ENCODE results near the gene PRPH. TPM values are rescaled to one million over a fixed set of nuclear protein-coding genes. Genes with fewer than 3 reads are reported as not detected.

The PRPH gene
- polyA plus RNA-seq, 1 donor (not counting 4 experiments of a cell fraction or from before 2014, with no cell fraction given), result 0.05 TPM

DNA sequence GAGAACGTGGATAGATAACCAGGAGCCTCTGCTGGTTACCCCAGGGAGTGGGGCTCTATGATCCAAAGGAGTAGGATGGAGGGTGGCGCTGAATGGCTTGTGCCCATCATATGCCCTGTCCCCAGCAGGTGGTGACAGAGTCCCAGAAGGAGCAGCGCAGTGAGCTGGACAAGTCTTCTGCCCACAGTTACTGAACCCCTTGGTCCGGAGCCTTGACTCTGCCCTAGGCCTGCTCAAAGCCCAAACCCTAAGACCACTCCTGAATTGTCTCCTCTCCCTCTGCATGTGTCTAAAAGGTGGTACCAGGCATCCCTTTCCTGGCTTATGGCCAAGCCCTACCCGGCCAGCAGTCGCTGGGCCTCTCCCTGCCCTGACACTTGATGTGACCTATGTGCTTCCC lies 3.2 kb downstream of the PRPH start:
- peaks cover 47% of the 10 kb centered on the region for H3K27me3 ChIP-seq (ENCODE audit: control insufficient read depth, extremely low read depth, insufficient read depth, low read length)
- no peak overlapping the region for H2AFZ ChIP-seq (ENCODE audit: control insufficient read depth, low read length)
- no peak for TF ChIP-seq EZH2 (IDR thresholded peaks at IDR 0.05; ENCODE audit: low read length)
- TF ChIP-seq, protein P1, sequence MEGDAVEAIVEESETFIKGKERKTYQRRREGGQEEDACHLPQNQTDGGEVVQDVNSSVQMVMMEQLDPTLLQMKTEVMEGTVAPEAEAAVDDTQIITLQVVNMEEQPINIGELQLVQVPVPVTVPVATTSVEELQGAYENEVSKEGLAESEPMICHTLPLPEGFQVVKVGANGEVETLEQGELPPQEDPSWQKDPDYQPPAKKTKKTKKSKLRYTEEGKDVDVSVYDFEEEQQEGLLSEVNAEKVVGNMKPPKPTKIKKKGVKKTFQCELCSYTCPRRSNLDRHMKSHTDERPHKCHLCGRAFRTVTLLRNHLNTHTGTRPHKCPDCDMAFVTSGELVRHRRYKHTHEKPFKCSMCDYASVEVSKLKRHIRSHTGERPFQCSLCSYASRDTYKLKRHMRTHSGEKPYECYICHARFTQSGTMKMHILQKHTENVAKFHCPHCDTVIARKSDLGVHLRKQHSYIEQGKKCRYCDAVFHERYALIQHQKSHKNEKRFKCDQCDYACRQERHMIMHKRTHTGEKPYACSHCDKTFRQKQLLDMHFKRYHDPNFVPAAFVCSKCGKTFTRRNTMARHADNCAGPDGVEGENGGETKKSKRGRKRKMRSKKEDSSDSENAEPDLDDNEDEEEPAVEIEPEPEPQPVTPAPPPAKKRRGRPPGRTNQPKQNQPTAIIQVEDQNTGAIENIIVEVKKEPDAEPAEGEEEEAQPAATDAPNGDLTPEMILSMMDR (optimal IDR thresholded peaks at IDR 0.05 in 1 of 3, IDR thresholded peaks at IDR 0.05 in 1 of 3, conservative IDR thresholded peaks at IDR 0.05 in 1 of 3; ENCODE audit: extremely low read depth in 1 of 3, insufficient read depth in 2 of 3, low read length in 3 of 3), result peak in 2 of 3 experiments; percentile 26 to 40
- H3K9ac ChIP-seq (ENCODE audit: control insufficient read depth, extremely low read depth, insufficient read depth, low read length), result no peak overlapping the region
- H3K9me1 ChIP-seq (ENCODE audit: control insufficient read depth, extremely low read depth, insufficient read depth, low read length), result no peaks in the 10 kb centered on the region
- H3K36me3 ChIP-seq (ENCODE audit: control insufficient read depth in 2 of 2, extremely low read depth in 1 of 2, insufficient read depth in 2 of 2, low read length in 2 of 2), result no peaks in the 10 kb centered on the region
- H3K27ac ChIP-seq (ENCODE audit: control insufficient read depth, insufficient read depth, low read length), result no peak overlapping the region
- no peak for DNase-seq (ENCODE audit: low read depth, low spot score)
- H3K4me2 ChIP-seq (ENCODE audit: control insufficient read depth, extremely low read depth, insufficient read depth, low read depth, low read length), result no peak overlapping the region
- no peaks in the 10 kb centered on the region for H3K9me3 ChIP-seq (ENCODE audit: control insufficient read depth, low read depth, low read length)
- H3K4me1 ChIP-seq (ENCODE audit: control insufficient read depth, extremely low read depth, insufficient read depth, low read length), result peaks cover 11% of the 10 kb centered on the region
- no peak overlapping the region for H3K4me3 ChIP-seq (ENCODE audit: control insufficient read depth in 2 of 3, extremely low read depth in 1 of 3, insufficient read depth in 2 of 3, low read depth in 1 of 3, low read length in 3 of 3)
- dilution Hi-C loops (cut with MboI; ENCODE audit: extremely low pct_ligation_motif_present, low sequenced_read_pairs), result no loop called here
- no peak for FAIRE-seq
- no peaks in the 10 kb centered on the region for H4K20me1 ChIP-seq (ENCODE audit: control insufficient read depth, extremely low read depth, insufficient read depth, low read length)
- H3K79me2 ChIP-seq (ENCODE audit: control insufficient read depth, insufficient read depth, low read length), result no peaks in the 10 kb centered on the region

DNA sequence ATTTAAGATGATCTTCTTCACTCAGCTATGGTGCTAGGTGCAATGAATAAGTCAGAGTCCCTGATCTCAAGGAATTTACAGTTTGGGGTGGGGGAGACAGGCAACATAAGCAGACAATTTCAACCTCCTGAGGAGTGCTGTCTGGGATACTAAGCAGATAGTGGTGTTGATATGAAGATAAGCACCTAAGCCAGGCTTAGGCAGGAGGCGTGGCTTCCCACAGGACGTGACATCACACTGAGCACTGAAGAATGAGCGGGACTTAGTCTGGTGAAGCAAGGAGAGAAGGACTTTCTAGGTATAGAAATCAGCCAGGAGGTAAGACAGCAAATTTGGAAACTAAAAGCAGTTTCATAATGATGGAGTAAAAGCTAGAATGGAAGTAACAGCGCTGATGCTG lies 6.8 kb downstream of the PRPH start:
- Histone ChIP-seq H3K4me2 (ENCODE audit: control insufficient read depth, extremely low read depth, insufficient read depth, low read depth, low read length) (no peak overlapping the region), H3K9ac (ENCODE audit: control insufficient read depth, extremely low read depth, insufficient read depth, low read length) (no peak overlapping the region), H3K79me2 (ENCODE audit: control insufficient read depth, insufficient read depth, low read length) (no peaks in the 10 kb centered on the region), H3K9me3 (ENCODE audit: control insufficient read depth, low read depth, low read length) (no peaks in the 10 kb centered on the region), H3K4me1 (ENCODE audit: control insufficient read depth, extremely low read depth, insufficient read depth, low read length) (peaks cover 5% of the 10 kb centered on the region), H3K36me3 (ENCODE audit: control insufficient read depth in 2 of 2, extremely low read depth in 1 of 2, insufficient read depth in 2 of 2, low read length in 2 of 2) (no peaks in the 10 kb centered on the region), H3K27ac (ENCODE audit: control insufficient read depth, insufficient read depth, low read length) (no peak overlapping the region), H3K4me3 (ENCODE audit: control insufficient read depth in 2 of 3, extremely low read depth in 1 of 3, insufficient read depth in 2 of 3, low read depth in 1 of 3, low read length in 3 of 3) (no peak overlapping the region), H3K9me1 (ENCODE audit: control insufficient read depth, extremely low read depth, insufficient read depth, low read length) (no peaks in the 10 kb centered on the region), H3K27me3 (ENCODE audit: control insufficient read depth, extremely low read depth, insufficient read depth, low read length) (peaks cover 20% of the 10 kb centered on the region), H4K20me1 (ENCODE audit: control insufficient read depth, extremely low read depth, insufficient read depth, low read length) (no peaks in the 10 kb centered on the region), H2AFZ (ENCODE audit: control insufficient read depth, low read length) (no peak overlapping the region)
- no peak for FAIRE-seq
- no peak for DNase-seq (ENCODE audit: low read depth, low spot score)
- dilution Hi-C loops (cut with MboI; ENCODE audit: extremely low pct_ligation_motif_present, low sequenced_read_pairs), result no loop called here
- TF ChIP-seq, protein P1 (optimal IDR thresholded peaks at IDR 0.05 in 1 of 3, IDR thresholded peaks at IDR 0.05 in 1 of 3, conservative IDR thresholded peaks at IDR 0.05 in 1 of 3; ENCODE audit: extremely low read depth in 1 of 3, insufficient read depth in 2 of 3, low read length in 3 of 3), result no peak
- no peak for TF ChIP-seq EZH2 (IDR thresholded peaks at IDR 0.05; ENCODE audit: low read length)

Data from keratinocyte (primary cell).